ENCODE results near the gene HSD17B12.

HSD17B12 gene

DNA sequence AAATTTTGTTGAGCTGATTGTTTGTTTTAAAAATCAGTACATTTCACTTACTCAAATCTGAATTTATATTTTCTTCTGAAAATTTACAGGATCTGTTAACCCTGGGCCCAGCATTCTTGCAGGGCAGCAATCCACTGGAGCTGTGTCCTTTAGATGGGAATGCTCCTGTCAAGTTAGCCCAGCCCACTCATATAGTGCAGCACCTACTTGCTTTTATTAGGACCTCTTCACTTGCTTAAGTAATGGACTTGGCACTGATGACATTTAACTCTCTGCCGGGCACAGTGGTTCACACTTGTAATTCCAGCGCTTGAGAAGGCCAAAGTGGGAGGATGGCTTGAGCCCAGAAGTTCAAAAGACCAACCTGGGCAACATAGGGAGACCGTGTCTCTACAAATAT lies 89.6 kb downstream of the HSD17B12 start:
- H3K9me3 ChIP-seq (ENCODE audit: control insufficient read depth, low read length) = no peaks in the 10 kb centered on the region
- no peaks in the 10 kb centered on the region for H3K4me1 ChIP-seq
- no peak overlapping the region for H3K4me2 ChIP-seq (ENCODE audit: low read length)
- no peak overlapping the region for H3K27ac ChIP-seq
- peaks cover 9% of the 10 kb centered on the region for H3K79me2 ChIP-seq
- no peaks in the 10 kb centered on the region for H3K36me3 ChIP-seq (ENCODE audit: control insufficient read depth, insufficient read depth, low read length)
- no peak overlapping the region for H3K9ac ChIP-seq
- H3K27me3 ChIP-seq (ENCODE audit: control insufficient read depth, insufficient read depth, low read length) = no peaks in the 10 kb centered on the region
- TF ChIP-seq, protein P1, sequence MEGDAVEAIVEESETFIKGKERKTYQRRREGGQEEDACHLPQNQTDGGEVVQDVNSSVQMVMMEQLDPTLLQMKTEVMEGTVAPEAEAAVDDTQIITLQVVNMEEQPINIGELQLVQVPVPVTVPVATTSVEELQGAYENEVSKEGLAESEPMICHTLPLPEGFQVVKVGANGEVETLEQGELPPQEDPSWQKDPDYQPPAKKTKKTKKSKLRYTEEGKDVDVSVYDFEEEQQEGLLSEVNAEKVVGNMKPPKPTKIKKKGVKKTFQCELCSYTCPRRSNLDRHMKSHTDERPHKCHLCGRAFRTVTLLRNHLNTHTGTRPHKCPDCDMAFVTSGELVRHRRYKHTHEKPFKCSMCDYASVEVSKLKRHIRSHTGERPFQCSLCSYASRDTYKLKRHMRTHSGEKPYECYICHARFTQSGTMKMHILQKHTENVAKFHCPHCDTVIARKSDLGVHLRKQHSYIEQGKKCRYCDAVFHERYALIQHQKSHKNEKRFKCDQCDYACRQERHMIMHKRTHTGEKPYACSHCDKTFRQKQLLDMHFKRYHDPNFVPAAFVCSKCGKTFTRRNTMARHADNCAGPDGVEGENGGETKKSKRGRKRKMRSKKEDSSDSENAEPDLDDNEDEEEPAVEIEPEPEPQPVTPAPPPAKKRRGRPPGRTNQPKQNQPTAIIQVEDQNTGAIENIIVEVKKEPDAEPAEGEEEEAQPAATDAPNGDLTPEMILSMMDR (IDR thresholded peaks at IDR 0.05) = no peak
- no peak overlapping the region for H2AFZ ChIP-seq
- H3K4me3 ChIP-seq (ENCODE audit: low read depth, low read length) = no peak overlapping the region

DNA sequence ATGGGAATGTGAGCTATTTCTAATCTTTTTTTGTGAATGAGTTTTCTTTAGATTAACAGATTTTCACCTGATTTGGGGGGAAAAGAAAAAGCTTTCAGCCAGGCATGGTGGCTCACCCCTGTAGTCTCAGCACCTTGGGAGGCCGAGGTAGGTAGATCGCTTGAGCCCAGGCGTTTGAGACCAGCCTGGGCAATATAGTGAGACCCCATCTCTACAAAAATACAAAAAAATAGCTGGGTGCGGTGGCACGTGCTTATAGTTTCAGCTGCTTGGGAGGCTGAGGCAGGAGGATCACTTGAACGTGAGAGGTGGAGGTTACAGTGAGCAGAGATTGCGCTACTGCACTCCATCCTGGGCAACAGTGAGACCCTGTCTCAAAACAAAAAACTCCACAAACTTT lies 92.2 kb downstream of the HSD17B12 start:
- no peaks in the 10 kb centered on the region for H3K27me3 ChIP-seq (ENCODE audit: control insufficient read depth, insufficient read depth, low read length)
- no peak overlapping the region for H3K9ac ChIP-seq
- TF ChIP-seq, protein P1 (IDR thresholded peaks at IDR 0.05) = no peak
- peaks cover 10% of the 10 kb centered on the region for H3K79me2 ChIP-seq
- H3K4me3 ChIP-seq (ENCODE audit: low read depth, low read length) = no peak overlapping the region
- no peak overlapping the region for H3K27ac ChIP-seq
- H3K36me3 ChIP-seq (ENCODE audit: control insufficient read depth, insufficient read depth, low read length) = no peaks in the 10 kb centered on the region
- no peaks in the 10 kb centered on the region for H3K9me3 ChIP-seq (ENCODE audit: control insufficient read depth, low read length)
- H3K4me1 ChIP-seq = no peaks in the 10 kb centered on the region
- H3K4me2 ChIP-seq (ENCODE audit: low read length) = no peak overlapping the region
- H2AFZ ChIP-seq = no peak overlapping the region

DNA sequence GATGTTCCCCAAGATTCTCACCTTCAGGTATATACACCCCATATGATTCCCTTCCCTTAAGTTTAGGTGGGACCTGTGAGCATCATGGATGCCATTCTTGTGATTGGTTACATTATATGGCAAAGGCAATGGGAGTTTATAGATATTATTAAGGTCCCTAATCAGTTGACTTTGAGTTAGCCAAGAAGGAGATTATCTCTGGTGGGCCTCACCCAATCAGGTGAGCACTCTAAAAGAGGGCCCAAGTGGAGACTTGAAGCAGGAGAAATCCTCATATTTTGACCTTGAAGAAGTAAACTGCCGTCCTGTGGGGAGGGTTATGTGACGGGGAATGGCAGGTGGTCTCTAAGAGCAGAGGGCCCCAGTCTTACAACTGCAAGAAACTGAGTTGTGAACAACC lies 94.2 kb downstream of the HSD17B12 start:
- TF ChIP-seq, protein P1 (IDR thresholded peaks at IDR 0.05) = no peak
- H3K9ac ChIP-seq = no peak overlapping the region
- no peaks in the 10 kb centered on the region for H3K4me1 ChIP-seq
- no peak overlapping the region for H2AFZ ChIP-seq
- no peak overlapping the region for H3K27ac ChIP-seq
- H3K4me3 ChIP-seq (ENCODE audit: low read depth, low read length) = no peak overlapping the region
- H3K9me3 ChIP-seq (ENCODE audit: control insufficient read depth, low read length) = no peaks in the 10 kb centered on the region
- no peaks in the 10 kb centered on the region for H3K36me3 ChIP-seq (ENCODE audit: control insufficient read depth, insufficient read depth, low read length)
- peaks cover 10% of the 10 kb centered on the region for H3K79me2 ChIP-seq
- no peak overlapping the region for H3K4me2 ChIP-seq (ENCODE audit: low read length)
- no peaks in the 10 kb centered on the region for H3K27me3 ChIP-seq (ENCODE audit: control insufficient read depth, insufficient read depth, low read length)

DNA sequence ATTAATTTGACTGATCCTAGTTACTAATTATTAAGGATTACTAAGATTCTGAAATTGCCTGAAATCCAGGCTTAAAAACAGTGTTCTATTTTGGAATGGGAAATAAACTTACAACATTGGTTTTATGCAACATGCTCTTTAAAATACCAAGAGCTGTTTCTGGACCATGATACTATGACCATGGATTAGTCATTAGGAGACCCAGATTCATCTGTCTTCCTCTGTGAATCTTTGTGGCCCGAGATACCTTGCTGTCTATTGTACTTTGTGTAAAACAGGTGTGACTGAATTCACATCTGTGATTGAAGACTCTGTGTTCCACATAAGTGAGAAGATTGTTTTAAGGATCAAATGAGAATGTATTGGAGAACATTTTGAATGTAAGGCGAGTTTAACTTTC lies 98.8 kb downstream of the HSD17B12 start:
- peaks cover 8% of the 10 kb centered on the region for H3K79me2 ChIP-seq
- H3K9me3 ChIP-seq (ENCODE audit: control insufficient read depth, low read length) = no peaks in the 10 kb centered on the region
- H3K4me2 ChIP-seq (ENCODE audit: low read length) = no peak overlapping the region
- no peak overlapping the region for H3K4me3 ChIP-seq (ENCODE audit: low read depth, low read length)
- no peak overlapping the region for H3K9ac ChIP-seq
- no peak overlapping the region for H3K27ac ChIP-seq
- H3K36me3 ChIP-seq (ENCODE audit: control insufficient read depth, insufficient read depth, low read length) = no peaks in the 10 kb centered on the region
- H3K4me1 ChIP-seq = no peaks in the 10 kb centered on the region
- TF ChIP-seq, protein P1 (IDR thresholded peaks at IDR 0.05) = no peak
- H3K27me3 ChIP-seq (ENCODE audit: control insufficient read depth, insufficient read depth, low read length) = no peaks in the 10 kb centered on the region
- no peak overlapping the region for H2AFZ ChIP-seq

DNA sequence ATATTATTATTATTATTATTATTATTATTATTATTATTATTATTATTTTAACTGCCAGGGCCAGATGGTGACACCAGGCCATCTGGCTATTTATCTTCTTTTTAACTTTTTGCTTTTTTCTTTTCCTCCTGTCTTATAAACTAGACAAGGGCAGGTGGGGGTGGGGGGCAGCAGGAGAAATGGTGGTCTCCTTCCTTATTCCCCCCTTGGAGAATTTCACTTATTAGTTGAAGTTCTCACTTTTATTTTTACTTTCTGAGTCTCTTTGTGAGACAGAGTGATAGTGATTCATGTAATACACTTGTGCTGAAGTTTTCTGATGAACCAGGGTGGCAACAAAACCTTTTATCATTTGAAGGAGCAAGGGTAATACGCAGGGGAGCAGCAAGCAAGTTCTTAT lies 103.8 kb downstream of the HSD17B12 start:
- Histone ChIP-seq H3K4me2 (ENCODE audit: low read length) (no peak overlapping the region), H3K27ac (no peak overlapping the region), H3K4me3 (ENCODE audit: low read depth, low read length) (no peak overlapping the region), H2AFZ (no peak overlapping the region), H3K79me2 (no peaks in the 10 kb centered on the region), H3K9me3 (ENCODE audit: control insufficient read depth, low read length) (peaks cover 2% of the 10 kb centered on the region), H3K4me1 (no peaks in the 10 kb centered on the region), H3K27me3 (ENCODE audit: control insufficient read depth, insufficient read depth, low read length) (no peaks in the 10 kb centered on the region), H3K9ac (no peak overlapping the region), H3K36me3 (ENCODE audit: control insufficient read depth, insufficient read depth, low read length) (no peaks in the 10 kb centered on the region)
- TF ChIP-seq, protein P1 (IDR thresholded peaks at IDR 0.05) = no peak
